Liver (tissue), 3 donors: ENCODE results near the gene PLOD3.

Experiments
- CTCF ChIP-seq: fragments of 150-350 bp; IDR thresholded peaks from 2 replicates; pipeline ENCODE4 v1.5.1; 2017; ENCODE audit warnings: improper control_type of control experiment, low read depth, low read length; ENCODE audit not compliant: missing input control
- FOXA1 ChIP-seq: IDR thresholded peaks from 2 replicates; pipeline ENCODE4 v1.6.1; 2016; ENCODE audit warnings: antibody characterized with exemption
- HNF4A ChIP-seq, 2 donors: conservative IDR thresholded peaks; 2 replicates each; pipeline ENCODE4 v1.6.1; 2016; ENCODE audit warnings: antibody characterized with exemption in 2 of 2, mild to moderate bottlenecking in 2 of 2
- JUND ChIP-seq, 2 donors: IDR thresholded peaks; 2 replicates each; pipeline ENCODE4 v1.6.1; 2016; ENCODE audit warnings: antibody characterized with exemption in 2 of 2
- RAD21 ChIP-seq, 2 donors: IDR thresholded peaks; 2 replicates each; pipeline ENCODE4 v1.6.1; 2016; ENCODE audit warnings: antibody characterized with exemption in 2 of 2, mild to moderate bottlenecking in 2 of 2
- SP1 ChIP-seq: IDR thresholded peaks from 2 replicates; pipeline ENCODE4 v1.6.1; 2018; ENCODE audit warnings: antibody characterized with exemption, mild to moderate bottlenecking
- TAF1 ChIP-seq: conservative IDR thresholded peaks from 2 replicates; pipeline ENCODE4 v1.6.1; 2016; ENCODE audit warnings: antibody characterized with exemption, mild to moderate bottlenecking
- YY1 ChIP-seq: IDR thresholded peaks from 2 replicates; pipeline ENCODE4 v1.6.1; 2016; ENCODE audit warnings: antibody characterized with exemption, mild to moderate bottlenecking
- TF ChIP-seq, protein P1 (sequence below): IDR thresholded peaks from 2 replicates; pipeline ENCODE4 v1.6.1; 2016; ENCODE audit warnings: antibody characterized with exemption
- donor health status: healthy.
- donor health status: healthy.

DNA sequence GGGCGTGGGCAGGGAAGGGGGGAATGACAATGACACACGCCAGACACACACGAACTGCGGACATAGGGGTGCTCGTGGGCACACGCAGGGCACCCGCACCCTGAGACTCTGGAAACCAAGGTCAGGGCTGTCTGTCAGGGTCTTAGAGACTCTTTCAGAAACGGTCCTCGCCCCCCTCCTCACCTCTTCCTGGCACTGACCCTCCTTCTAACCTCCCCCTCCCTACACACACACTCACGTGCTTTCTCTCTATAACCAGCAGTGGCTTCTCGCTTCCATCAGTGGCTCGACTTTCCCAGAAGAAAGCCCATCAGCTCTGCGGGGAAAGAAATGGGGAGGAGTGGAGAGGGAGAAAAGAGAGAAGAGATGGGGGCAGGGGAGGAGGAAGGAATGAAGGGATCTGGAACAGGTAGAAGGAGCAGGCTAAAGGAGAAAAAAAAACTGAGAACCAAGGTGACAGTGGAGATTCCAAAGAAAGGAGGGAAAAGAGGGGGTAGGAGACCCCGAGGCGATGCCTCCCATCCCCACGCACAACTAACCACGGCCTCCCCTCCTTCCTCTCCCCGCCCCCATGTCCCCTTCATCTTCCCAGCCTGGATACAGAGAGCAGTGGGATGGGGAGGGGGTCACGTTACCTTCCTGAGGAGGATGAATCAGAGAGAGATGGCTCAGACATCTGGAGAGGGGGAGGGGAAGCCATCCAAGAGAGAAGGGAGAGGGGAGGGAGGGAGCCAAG is 50.3 kb downstream of the PLOD3 start:
- no peak for TF ChIP-seq CTCF
- TF ChIP-seq JUND (IDR thresholded peaks at IDR 0.05) = no peak
- no peak for TF ChIP-seq TAF1
- TF ChIP-seq, protein P1, sequence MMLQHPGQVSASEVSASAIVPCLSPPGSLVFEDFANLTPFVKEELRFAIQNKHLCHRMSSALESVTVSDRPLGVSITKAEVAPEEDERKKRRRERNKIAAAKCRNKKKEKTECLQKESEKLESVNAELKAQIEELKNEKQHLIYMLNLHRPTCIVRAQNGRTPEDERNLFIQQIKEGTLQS = no peak
- TF ChIP-seq FOXA1 = no peak
- TF ChIP-seq YY1 = no peak
- TF ChIP-seq SP1 = no peak
- TF ChIP-seq RAD21 (IDR thresholded peaks at IDR 0.05) = no peak
- TF ChIP-seq HNF4A (conservative IDR thresholded peaks at IDR 0.05) = no peak
